ENCODE measurements around the gene NCOA7. TPM values are rescaled to one million over a fixed set of nuclear protein-coding genes. Genes with fewer than 3 reads are reported as not detected.
A peak's percentile ranks its signal among the peaks of the same experiment; 100 is the strongest.

The NCOA7 gene
- total and polyA plus RNA-seq, 9 of the 15 experiments (the other 6 are each of a cell fraction or from before 2014, with no cell fraction given) = 5.8 to 14.6 (median 9.3) TPM

DNA sequence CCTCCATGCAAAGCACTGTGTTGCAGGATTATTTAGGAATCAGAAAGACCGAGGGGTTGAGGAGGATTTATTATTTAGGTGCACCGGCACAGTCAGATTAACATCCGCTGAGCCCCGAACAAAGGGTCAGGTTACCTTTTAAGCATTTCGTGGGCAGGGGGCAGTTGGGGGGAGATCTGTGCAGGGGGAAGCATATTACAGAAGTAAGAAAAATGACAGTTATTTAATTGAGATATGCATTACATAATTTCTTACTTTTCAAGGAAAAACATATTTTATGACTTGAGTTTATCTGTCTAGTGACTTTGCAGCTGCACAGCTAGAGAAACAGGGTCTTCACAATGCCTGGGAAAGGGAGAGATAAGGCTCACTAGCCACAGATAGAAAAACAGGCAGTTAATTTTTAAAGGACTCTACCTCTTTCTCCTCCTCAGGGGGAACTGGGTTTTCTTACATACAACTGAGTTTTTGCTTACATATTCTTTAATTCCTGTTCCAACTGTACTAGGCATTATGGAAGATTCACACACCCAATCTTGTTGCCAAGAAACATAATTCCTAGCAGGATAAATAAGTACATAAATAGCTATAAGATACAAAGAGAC, 164.1 kb downstream of the NCOA7 start (continued):
- TF ChIP-seq, protein P1, sequence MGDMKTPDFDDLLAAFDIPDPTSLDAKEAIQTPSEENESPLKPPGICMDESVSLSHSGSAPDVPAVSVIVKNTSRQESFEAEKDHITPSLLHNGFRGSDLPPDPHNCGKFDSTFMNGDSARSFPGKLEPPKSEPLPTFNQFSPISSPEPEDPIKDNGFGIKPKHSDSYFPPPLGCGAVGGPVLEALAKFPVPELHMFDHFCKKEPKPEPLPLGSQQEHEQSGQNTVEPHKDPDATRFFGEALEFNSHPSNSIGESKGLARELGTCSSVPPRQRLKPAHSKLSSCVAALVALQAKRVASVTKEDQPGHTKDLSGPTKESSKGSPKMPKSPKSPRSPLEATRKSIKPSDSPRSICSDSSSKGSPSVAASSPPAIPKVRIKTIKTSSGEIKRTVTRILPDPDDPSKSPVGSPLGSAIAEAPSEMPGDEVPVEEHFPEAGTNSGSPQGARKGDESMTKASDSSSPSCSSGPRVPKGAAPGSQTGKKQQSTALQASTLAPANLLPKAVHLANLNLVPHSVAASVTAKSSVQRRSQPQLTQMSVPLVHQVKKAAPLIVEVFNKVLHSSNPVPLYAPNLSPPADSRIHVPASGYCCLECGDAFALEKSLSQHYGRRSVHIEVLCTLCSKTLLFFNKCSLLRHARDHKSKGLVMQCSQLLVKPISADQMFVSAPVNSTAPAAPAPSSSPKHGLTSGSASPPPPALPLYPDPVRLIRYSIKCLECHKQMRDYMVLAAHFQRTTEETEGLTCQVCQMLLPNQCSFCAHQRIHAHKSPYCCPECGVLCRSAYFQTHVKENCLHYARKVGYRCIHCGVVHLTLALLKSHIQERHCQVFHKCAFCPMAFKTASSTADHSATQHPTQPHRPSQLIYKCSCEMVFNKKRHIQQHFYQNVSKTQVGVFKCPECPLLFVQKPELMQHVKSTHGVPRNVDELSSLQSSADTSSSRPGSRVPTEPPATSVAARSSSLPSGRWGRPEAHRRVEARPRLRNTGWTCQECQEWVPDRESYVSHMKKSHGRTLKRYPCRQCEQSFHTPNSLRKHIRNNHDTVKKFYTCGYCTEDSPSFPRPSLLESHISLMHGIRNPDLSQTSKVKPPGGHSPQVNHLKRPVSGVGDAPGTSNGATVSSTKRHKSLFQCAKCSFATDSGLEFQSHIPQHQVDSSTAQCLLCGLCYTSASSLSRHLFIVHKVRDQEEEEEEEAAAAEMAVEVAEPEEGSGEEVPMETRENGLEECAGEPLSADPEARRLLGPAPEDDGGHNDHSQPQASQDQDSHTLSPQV (IDR thresholded peaks at IDR 0.05) = peak; percentile 48; the same call in 1 of the 2 replicates
- TF ChIP-seq NR2C1 (IDR thresholded peaks at IDR 0.05) = no peak
- TF ChIP-seq NR2C1 (tag; IDR thresholded peaks at IDR 0.05) = no peak
- TF ChIP-seq CEBPB (tag; IDR thresholded peaks at IDR 0.05) = 0 out of 2 replicates have a peak, but pooled peaks have one; percentile 27
- peak; percentile 70 for TF ChIP-seq NCOR1 (IDR thresholded peaks at IDR 0.05)
- TF ChIP-seq NCOA1 (IDR thresholded peaks at IDR 0.05; ENCODE audit: low read depth) = peak; percentile 10; the same call in 1 of the 2 replicates
- peak; percentile 83 for TF ChIP-seq ARID1B (IDR thresholded peaks at IDR 0.05)
- peak; percentile 57 for TF ChIP-seq ZNF146 (CRISPR knock-in tag; IDR thresholded peaks at IDR 0.05; ENCODE audit: unreplicated experiment)
